NCI-H345 treated with DMSO at 0.1 percent for 48 hours (cell line): Measurements from ENCODE around the gene CCT8L2.
"Not testable (repeated sequence)": the region's sequence is repeated elsewhere in the genome, so short reads cannot be mapped to it uniquely, and the experiment has no call there.

Experiments used
- DNase-seq: peaks from one replicate; lab custom pipeline; 2025; ENCODE audit not compliant: unreplicated experiment; lab: John Stamatoyannopoulos, UW

CCT8L2 gene

DNA sequence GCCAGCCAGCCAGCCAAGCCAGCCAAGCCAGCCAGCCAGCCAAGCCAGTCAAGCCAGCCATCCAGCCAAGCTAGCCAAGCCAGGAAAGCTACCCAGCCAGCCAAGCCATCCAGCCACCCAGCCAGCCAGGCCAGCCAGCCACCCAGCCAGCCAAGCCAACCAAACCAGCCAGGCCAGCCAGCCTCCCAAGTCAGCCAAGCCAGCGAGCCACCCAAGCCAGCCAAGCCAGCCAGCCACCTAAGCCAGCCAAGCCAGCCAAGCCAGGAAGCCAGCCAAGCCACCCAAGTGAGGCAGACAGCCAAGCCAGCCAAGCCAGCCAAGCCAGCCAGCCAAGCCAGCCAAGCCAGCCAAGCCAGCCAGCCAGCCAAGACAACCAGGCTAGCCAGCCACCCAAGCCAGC, 32.6 kb downstream of the CCT8L2 start:
- DNase-seq, result not testable (repeated sequence)

DNA sequence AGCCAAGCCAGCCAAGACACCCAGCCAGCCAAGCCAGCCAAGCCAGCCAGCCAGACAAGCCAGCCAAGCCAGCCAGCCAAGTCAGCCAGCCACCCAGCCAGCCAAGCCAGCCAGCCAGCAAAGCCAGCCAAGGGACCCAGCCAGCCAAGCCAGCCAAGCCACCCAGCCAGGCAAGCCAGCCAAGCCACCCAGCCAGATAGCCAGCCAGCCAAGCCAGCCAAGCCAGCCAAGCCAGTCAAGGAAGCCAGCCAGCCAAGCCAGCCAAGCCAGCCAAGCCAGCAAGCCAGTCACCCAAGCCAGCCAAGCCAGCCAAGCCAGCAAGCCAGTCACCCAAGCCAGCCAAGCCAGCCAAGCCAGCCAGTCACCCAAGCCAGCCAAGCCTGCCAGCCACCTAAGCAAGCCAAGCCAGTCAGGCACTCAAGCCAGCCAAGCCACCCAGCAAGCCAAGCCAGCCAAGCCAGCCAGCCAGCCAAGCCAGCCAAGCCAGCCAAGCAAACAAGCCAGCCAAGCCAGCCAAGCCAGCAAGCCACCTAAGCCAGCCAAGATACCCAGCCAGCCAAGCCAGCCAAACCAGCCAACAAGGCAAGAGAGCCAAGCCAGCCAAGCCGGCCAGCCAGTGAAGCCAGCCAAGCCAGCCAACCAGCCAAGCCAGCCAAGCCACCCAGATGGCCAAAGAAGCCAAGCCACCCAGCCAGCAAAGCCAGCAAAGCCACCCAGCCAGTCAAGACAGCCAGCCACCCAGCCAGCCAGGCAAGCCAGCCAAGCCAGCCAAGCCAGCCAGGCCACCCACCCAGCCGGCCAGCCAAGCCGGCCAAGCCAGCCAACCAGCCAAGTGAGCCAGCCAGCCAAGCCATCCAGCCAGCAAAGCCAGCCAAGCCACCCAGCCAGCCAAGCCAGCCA, 33.3 kb downstream of the CCT8L2 start:
- DNase-seq, result no peak

DNA sequence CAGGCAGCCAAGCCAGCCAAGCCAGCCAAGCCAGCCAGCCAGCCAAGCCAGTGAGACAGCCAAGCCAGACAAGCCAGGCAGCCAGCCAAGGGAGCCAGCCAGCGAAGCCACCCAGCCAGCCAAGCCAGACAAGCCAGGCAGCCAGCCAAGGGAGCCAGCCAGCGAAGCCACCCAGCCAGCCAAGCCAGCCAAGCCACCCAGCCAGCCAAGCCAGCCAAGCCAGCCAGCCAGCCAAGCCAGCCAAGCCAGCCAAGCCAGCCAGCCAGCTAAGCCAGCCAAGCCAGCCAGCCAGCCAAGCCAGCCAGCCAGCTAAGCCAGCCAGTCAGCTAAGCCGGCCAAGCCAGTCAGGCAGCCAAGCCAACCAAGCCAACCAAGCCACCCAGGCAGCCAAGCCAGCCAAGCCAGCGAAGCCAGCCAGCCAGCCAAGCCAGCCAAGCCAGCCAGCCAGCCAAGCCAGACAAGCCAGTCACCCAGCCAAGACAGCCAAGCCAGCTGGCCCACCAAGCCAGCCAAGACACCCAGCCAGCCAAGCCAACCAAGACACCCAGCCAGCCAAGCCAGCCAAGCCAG, 34.1 kb downstream of the CCT8L2 start:
- not testable (repeated sequence) for DNase-seq

DNA sequence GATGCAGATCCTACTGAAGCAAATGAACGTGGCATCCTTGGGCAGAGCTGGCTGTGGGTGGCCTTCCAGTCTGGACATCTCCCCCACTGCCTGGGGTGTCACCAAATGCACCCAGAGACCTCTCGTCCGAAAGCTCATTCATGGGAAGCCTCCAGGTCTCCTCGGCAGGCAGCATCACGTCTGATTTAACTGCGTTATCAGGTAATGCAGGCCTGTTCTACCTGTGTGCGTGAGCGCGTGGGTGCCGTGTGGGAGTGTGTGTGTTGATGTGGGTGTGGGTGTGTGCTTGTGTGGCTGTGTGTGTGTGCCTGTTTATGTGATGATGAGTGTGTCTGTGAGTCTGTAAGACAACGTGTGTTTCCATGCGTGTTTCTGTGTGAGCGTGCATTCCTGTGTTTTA, 35.1 kb downstream of the CCT8L2 start:
- DNase-seq, result not testable (repeated sequence)

DNA sequence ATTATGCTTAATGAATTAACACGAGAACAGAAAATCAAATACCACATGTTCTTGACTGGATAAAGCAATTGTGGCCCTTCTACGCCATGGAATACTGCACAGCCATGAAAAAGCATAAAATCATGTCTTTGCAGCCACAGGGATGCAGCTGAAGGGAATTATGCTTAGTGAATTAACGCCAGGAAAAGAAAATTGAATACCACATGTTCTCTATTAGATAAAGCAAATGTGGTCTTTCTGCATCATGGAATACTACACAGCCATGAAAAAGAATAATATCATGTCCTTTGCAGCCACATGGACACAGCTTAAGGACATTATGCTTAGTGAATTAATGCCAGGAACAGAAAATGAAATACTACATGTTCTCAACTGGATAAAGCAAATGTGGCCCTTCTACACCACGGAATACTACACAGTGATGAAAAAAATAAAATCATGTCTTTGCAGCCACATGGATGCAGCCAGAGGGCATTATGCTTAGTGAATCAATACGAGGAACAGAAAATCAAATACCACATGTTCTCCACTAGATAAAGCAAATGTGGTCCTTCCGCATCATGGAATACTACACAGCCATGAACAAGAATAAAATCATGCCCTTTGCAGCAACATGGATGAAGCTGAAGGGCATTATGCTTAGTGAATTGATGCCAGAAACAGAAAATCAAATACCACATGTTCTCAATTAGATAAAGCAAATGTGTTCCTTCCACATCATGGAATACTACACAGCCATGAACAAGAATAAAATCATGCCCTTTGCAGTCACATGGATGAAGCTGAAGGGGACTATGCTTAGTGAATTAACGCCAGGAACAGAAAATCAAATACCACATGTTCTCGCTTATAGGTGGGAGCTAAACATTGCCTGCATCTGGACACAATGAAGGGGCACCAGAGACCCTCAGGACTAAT, 37.3 kb downstream of the CCT8L2 start:
- not testable (repeated sequence) for DNase-seq

DNA sequence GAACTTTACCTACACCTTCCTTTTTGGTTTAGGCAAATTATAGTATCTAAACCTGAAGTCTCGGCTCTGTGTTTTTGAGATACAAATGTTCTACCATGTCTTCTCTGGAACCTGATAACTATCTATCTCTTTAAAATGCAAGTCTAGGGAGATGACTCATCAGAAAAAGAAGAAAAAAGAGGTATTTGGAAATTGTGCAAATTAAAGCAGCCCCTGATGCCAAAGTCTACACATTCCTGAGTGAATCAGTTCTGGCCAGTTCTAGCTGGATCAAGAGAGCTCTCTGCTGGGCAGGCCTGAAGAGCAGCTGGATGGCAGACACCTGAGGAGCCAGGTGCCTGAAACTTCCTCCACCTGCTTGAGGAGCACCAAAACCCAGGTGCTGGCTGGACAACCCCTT, 49.3 kb downstream of the CCT8L2 start:
- DNase-seq, result not testable (repeated sequence)
